Astrocyte (in vitro differentiated cells and primary cell): ENCODE measurements around the gene STAT1. TPM values are rescaled to one million over a fixed set of nuclear protein-coding genes. Genes with fewer than 3 reads are reported as not detected.
A peak's percentile ranks its signal among the peaks of the same experiment; 100 is the strongest.

Experiments used
- DNase-seq: peaks from one replicate; pipeline ENCODE4 v3.0.0-alpha.2; 2010; ENCODE audit warnings: low read depth
- FAIRE-seq: peaks from 2 replicates; lab custom pipeline; 2011; peaks lifted over from hg19 to GRCh38; lab: Jason Lieb, UNC
- H2AFZ ChIP-seq: 2 replicates; pipeline ENCODE4 v1.6.0; 2012; ENCODE audit warnings: low read depth, low read length, inconsistent platforms
- H3K27ac ChIP-seq: 2 replicates; pipeline ENCODE4 v1.5.1; 2011; ENCODE audit warnings: low read depth, low read length, inconsistent platforms
- H3K27me3 ChIP-seq: 2 replicates; pipeline ENCODE4 v1.6.0; 2011; ENCODE audit warnings: low read length, inconsistent platforms; ENCODE audit not compliant: insufficient read depth
- H3K36me3 ChIP-seq: 2 replicates; pipeline ENCODE4 v1.5.1; 2011; ENCODE audit warnings: low read length, inconsistent platforms; ENCODE audit not compliant: insufficient read depth
- H3K4me1 ChIP-seq: 2 replicates; pipeline ENCODE4 v1.5.1; 2011; ENCODE audit warnings: low read length, inconsistent platforms; ENCODE audit not compliant: insufficient read depth
- H3K4me2 ChIP-seq: 2 replicates; pipeline ENCODE4 v1.6.0; 2012; ENCODE audit warnings: low read length, inconsistent platforms
- H3K4me3 ChIP-seq: 2 replicates; pipeline ENCODE4 v1.5.1; 2011; ENCODE audit warnings: low read depth, mild to moderate bottlenecking, low read length, inconsistent platforms; ENCODE audit not compliant: insufficient read depth
- H3K79me2 ChIP-seq: 2 replicates; pipeline ENCODE4 v1.6.0; 2012; ENCODE audit warnings: mild to moderate bottlenecking, low read length, inconsistent platforms; ENCODE audit not compliant: insufficient read depth
- H3K9ac ChIP-seq: 2 replicates; pipeline ENCODE4 v1.6.0; 2012; ENCODE audit warnings: mild to moderate bottlenecking, low read length, inconsistent platforms
- H3K9me3 ChIP-seq: 2 replicates; pipeline ENCODE4 v1.5.1; 2012; ENCODE audit warnings: low read depth, mild to moderate bottlenecking, low read length, inconsistent platforms; ENCODE audit not compliant: insufficient read depth
- H4K20me1 ChIP-seq: 2 replicates; pipeline ENCODE4 v1.6.0; 2012; ENCODE audit warnings: low read length, inconsistent platforms; ENCODE audit not compliant: insufficient read depth
- H3K27ac Mint-ChIP-seq: one replicate; pipeline ENCODE4 v1.8.0; 2021; ENCODE audit warnings: mild to moderate bottlenecking, mixed read lengths; ENCODE audit not compliant: unreplicated experiment
- H3K27me3 Mint-ChIP-seq: one replicate; pipeline ENCODE4 v1.8.0; 2021; ENCODE audit warnings: low read depth, mixed read lengths; ENCODE audit not compliant: unreplicated experiment
- H3K36me3 Mint-ChIP-seq: one replicate; pipeline ENCODE4 v1.8.0; 2021; ENCODE audit warnings: low read depth, mixed read lengths; ENCODE audit not compliant: unreplicated experiment
- H3K4me1 Mint-ChIP-seq: one replicate; pipeline ENCODE4 v1.8.0; 2021; ENCODE audit warnings: low read depth, mixed read lengths; ENCODE audit not compliant: unreplicated experiment
- H3K4me3 Mint-ChIP-seq: one replicate; pipeline ENCODE4 v1.8.0; 2021; ENCODE audit warnings: mild to moderate bottlenecking, moderate library complexity, mixed read lengths; ENCODE audit not compliant: unreplicated experiment
- H3K9me3 Mint-ChIP-seq: one replicate; pipeline ENCODE4 v1.8.0; 2021; ENCODE audit warnings: mild to moderate bottlenecking, mixed read lengths; ENCODE audit not compliant: unreplicated experiment
- EZH2 ChIP-seq: IDR thresholded peaks from 2 replicates; pipeline ENCODE4 v1.6.1; 2012; ENCODE audit warnings: mild to moderate bottlenecking, low read length, inconsistent platforms; ENCODE audit not compliant: insufficient read depth
- total RNA-seq: library from RNA; stranded (reverse); gene quantifications from 2 replicates; pipeline ENCODE4 v1.2.1, GENCODE V29; 2021
- TF ChIP-seq, protein P1 (sequence below): IDR thresholded peaks from 2 replicates; pipeline ENCODE4 v1.5.1; 2011; ENCODE audit warnings: low read depth, mild to moderate bottlenecking, inconsistent platforms, low read length, moderate library complexity; ENCODE audit not compliant: insufficient read depth

Gene STAT1
- total RNA-seq, 1 donor from 2014 or later = 377 TPM

DNA sequence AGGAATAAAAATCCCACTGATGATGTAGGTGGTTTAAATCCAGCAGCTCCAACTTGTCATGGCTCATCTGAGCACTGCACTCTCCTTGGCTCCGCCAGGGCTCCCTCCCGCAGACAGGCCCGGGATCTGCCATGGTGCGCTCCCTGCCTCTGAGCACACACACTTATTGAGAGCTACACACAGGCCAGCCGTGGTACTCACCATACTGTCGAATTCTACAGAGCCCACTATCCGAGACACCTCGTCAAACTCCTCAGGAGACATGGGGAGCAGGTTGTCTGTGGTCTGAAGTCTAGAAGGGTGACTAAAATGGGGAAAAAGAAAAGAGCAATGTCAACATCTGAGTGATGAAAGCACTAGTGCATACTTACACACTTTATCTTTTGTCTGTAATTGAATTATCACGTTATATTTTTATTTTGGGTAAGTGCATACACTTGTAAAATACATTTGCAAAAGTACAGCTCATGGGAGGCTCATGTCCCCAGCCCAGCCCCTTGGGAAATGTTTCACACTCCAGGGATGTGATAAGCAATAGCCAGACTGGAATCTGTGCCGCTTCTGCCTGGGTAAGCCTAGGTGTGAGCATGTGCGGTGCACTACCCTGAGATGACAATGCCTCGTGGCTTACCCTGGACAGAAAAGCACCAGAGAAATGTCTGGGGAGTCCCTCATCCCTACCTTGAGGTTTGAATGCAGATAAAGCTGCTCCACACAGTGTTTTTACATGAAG lies 39.2 kb downstream of the STAT1 start:
- Mint-ChIP-seq H3K27ac (peak overlapping the region; percentile 77), H3K4me1 (peaks cover 34% of the 10 kb centered on the region), H3K36me3 (peaks cover 50% of the 10 kb centered on the region), H3K27me3 (no peaks in the 10 kb centered on the region), H3K4me3 (no peak overlapping the region), H3K9me3 (no peaks in the 10 kb centered on the region)
- peaks cover 7% of the 10 kb centered on the region for H4K20me1 ChIP-seq
- DNase-seq (no peak), FAIRE-seq (no peak)
- no peaks in the 10 kb centered on the region for H3K27me3 ChIP-seq
- no peaks in the 10 kb centered on the region for H3K79me2 ChIP-seq
- H2AFZ ChIP-seq = no peak overlapping the region
- H3K4me1 ChIP-seq = peaks cover 11% of the 10 kb centered on the region
- TF ChIP-seq, protein P1, sequence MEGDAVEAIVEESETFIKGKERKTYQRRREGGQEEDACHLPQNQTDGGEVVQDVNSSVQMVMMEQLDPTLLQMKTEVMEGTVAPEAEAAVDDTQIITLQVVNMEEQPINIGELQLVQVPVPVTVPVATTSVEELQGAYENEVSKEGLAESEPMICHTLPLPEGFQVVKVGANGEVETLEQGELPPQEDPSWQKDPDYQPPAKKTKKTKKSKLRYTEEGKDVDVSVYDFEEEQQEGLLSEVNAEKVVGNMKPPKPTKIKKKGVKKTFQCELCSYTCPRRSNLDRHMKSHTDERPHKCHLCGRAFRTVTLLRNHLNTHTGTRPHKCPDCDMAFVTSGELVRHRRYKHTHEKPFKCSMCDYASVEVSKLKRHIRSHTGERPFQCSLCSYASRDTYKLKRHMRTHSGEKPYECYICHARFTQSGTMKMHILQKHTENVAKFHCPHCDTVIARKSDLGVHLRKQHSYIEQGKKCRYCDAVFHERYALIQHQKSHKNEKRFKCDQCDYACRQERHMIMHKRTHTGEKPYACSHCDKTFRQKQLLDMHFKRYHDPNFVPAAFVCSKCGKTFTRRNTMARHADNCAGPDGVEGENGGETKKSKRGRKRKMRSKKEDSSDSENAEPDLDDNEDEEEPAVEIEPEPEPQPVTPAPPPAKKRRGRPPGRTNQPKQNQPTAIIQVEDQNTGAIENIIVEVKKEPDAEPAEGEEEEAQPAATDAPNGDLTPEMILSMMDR = no peak
- no peak for TF ChIP-seq EZH2
- no peak overlapping the region for H3K27ac ChIP-seq
- H3K9me3 ChIP-seq = no peaks in the 10 kb centered on the region
- peaks cover 78% of the 10 kb centered on the region for H3K36me3 ChIP-seq
- H3K4me3 ChIP-seq = no peak overlapping the region
- H3K9ac ChIP-seq = no peak overlapping the region
- no peak overlapping the region for H3K4me2 ChIP-seq

DNA sequence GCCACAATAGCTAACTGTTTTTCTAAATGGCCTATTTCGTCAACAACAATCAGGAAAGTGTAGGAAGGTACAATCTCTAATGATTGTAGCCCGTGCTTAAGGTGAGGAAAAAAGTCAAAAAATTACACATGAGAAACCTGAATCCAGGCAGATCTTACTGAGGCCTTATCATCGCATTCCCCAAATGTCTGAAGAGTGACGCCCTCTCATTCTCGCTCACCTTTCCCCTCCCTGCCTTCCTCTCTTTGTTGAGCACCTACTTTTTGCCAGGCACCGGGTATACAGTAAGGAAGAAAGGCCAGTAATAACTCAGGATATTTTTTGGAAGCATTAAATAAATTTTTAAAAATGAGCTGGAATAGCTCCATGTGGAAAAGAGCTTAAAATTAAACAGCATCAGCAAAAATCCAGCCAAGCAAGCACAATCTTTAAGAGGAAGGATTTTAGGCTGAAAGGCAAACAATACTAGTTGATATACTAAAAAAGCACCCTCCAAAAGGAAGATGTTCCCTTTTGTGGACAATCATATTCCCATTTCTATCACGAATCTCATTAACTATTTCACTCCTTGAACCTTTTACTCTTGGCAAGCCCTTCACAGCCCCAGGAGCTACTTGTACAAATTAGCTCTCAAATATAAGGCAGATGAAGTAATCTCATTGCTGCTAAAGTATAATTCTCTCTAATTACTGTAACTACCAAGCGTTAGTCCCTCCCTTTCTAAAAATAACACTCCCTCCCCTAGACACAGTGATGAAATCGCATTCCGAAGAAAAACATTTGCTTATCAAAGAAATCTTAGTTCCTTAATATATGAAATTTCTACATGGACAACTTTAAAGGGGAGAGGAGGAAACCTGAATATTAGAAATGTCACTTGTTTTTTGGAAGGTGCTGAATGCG lies 40.0 kb downstream of the STAT1 start:
- Mint-ChIP-seq H3K27ac (peak overlapping the region; percentile 49), H3K9me3 (no peaks in the 10 kb centered on the region), H3K4me3 (no peak overlapping the region), H3K4me1 (peaks cover 33% of the 10 kb centered on the region), H3K27me3 (no peaks in the 10 kb centered on the region), H3K36me3 (peaks cover 51% of the 10 kb centered on the region)
- TF ChIP-seq EZH2 = no peak
- TF ChIP-seq, protein P1 = no peak
- Histone ChIP-seq H3K4me3 (no peak overlapping the region), H3K79me2 (no peaks in the 10 kb centered on the region), H3K36me3 (peaks cover 82% of the 10 kb centered on the region), H3K27ac (no peak overlapping the region), H3K9ac (no peak overlapping the region), H4K20me1 (peaks cover 3% of the 10 kb centered on the region), H3K27me3 (no peaks in the 10 kb centered on the region), H3K4me1 (peaks cover 7% of the 10 kb centered on the region), H3K4me2 (no peak overlapping the region), H2AFZ (no peak overlapping the region), H3K9me3 (no peaks in the 10 kb centered on the region)
- FAIRE-seq (no peak), DNase-seq (no peak)
